Suprapubic skin (tissue), 4 donors: ENCODE data around the gene LINC00632. TPM values are rescaled to one million over a fixed set of nuclear protein-coding genes. Genes with fewer than 3 reads are reported as not detected.

ENCODE experiments used
- DNase-seq, 2 donors: peaks; one replicate each; pipeline ENCODE4 v3.0.0-alpha.2; 2019; ENCODE audit warnings: low spot score in 2 of 2
- H3K27ac ChIP-seq: fragments of 200-600 bp; sonication (generic); one replicate; pipeline ENCODE4 v1.5.1; 2019
- H3K27me3 ChIP-seq: fragments of 200-600 bp; sonication (generic); one replicate; pipeline ENCODE4 v1.5.1; 2019
- H3K36me3 ChIP-seq: fragments of 200-600 bp; sonication (generic); one replicate; pipeline ENCODE4 v1.5.1; 2019
- H3K4me1 ChIP-seq: fragments of 200-600 bp; sonication (generic); one replicate; pipeline ENCODE4 v1.5.1; 2019
- H3K4me3 ChIP-seq: fragments of 200-600 bp; sonication (generic); one replicate; pipeline ENCODE4 v1.5.1; 2019; ENCODE audit warnings: mild to moderate bottlenecking
- H3K9me3 ChIP-seq: fragments of 200-600 bp; sonication (generic); one replicate; pipeline ENCODE4 v1.5.1; 2019
- CTCF ChIP-seq, 2 donors: fragments of 200-600 bp in 1 of 2; fragments of 450-650 bp in 1 of 2; sonication (generic) in 1 of 2; IDR thresholded peaks; one replicate each; pipeline ENCODE4 v1.5.1; 2016 to 2019; ENCODE audit warnings: antibody characterized with exemption in 2 of 2, mild to moderate bottlenecking in 1 of 2, moderate library complexity in 1 of 2
- EP300 ChIP-seq: sonication (generic); formaldehyde crosslinking; IDR thresholded peaks from one replicate; pipeline ENCODE4 v1.6.1; 2017; ENCODE audit warnings: antibody characterized with exemption
- POLR2A ChIP-seq, 2 donors: fragments of 450-650 bp; IDR thresholded peaks; one replicate each; pipeline ENCODE4 v1.6.1; 2017; ENCODE audit warnings: antibody characterized with exemption in 2 of 2, mild to moderate bottlenecking in 2 of 2, moderate library complexity in 2 of 2
- POLR2AphosphoS5 ChIP-seq, 3 donors: sonication (generic); formaldehyde crosslinking; IDR thresholded peaks; one replicate each; pipeline ENCODE4 v1.6.1; 2017; ENCODE audit warnings: antibody characterized with exemption in 3 of 3
- WGBS: methylation state at CpG from one replicate; pipeline ENCODE4 v1.1.5; 2018; 5-methylcytosine and 5-hydroxymethylcytosine counted together
- total RNA-seq, 4 donors: library from RNA; depleted of rRNA; stranded (reverse); fragments of >200 nt; gene quantifications; one replicate each; pipeline ENCODE4 v1.1.0, GENCODE V29; 2016

The LINC00632 gene
- total RNA-seq, 4 donors from 2014 or later = 95.8 to 250 (median 154) TPM

DNA sequence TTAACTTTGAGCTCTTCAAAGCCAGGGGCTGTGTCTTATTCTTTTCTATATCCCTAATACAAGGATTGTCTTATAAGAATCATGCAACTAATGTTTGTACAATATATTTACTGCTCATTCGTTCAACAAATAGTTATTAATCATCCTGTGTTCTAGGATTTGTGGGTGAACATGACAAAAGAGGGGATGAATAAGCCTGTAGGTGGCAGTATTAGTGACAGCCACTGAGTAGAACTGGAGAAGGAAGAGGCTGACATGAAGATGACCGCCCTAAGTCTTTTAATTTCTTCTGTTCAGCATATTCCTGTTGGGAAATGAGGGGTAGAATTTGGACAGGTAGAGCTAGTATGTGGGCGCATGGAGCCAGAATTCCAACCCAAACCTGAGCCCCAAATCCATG is 11.9 kb upstream of the LINC00632 start:
- Histone ChIP-seq H3K4me1 (no peaks in the 10 kb centered on the region), H3K27ac (no peak overlapping the region), H3K36me3 (no peaks in the 10 kb centered on the region), H3K4me3 (no peak overlapping the region), H3K27me3 (no peaks in the 10 kb centered on the region), H3K9me3 (no peaks in the 10 kb centered on the region)
- WGBS = 67% methylated on average over 3 of the region's 3 CpGs
- TF ChIP-seq POLR2AphosphoS5 (IDR thresholded peaks at IDR 0.05) = no peak
- TF ChIP-seq CTCF (IDR thresholded peaks at IDR 0.05) = no peak
- TF ChIP-seq EP300 = no peak
- no peak for TF ChIP-seq POLR2A (IDR thresholded peaks at IDR 0.05)
- DNase-seq = no peak

- TF ChIP-seq EP300 (no peak), CTCF (IDR thresholded peaks at IDR 0.05) (peak; percentile 7 to 17)
- WGBS = 38% methylated on average over 9 of the region's 9 CpGs
- Histone ChIP-seq H3K27me3 (no peaks in the 10 kb centered on the region), H3K27ac (no peak overlapping the region), H3K36me3 (no peaks in the 10 kb centered on the region), H3K4me1 (no peaks in the 10 kb centered on the region), H3K4me3 (no peak overlapping the region), H3K9me3 (no peaks in the 10 kb centered on the region)
- DNase-seq = no peak
Observed at GRCh38 chrX:140701480-140701879, 8.1 kb upstream of the LINC00632 start.

DNA sequence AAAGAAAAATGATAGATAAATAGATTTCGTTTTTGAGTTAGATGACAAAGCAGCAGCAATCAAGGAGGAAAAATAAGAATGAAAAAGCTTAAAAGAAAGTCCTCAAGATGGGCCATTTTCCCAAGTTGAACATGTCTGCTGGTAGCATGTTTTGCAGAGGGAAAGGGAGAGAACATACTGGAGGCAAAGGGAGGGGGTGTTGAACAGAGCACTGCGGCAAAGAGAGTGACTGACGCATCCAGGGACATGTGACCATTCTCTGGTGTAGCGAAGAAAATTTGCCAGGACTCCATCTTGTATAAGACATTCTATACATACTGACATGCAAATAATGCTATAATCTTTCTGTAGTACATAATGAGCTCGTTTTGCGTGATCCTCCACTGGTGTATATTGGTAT is 1.2 kb downstream of the LINC00632 start:
- TF ChIP-seq POLR2A (IDR thresholded peaks at IDR 0.05) = no peak
- no peak for TF ChIP-seq EP300
- TF ChIP-seq POLR2AphosphoS5 (IDR thresholded peaks at IDR 0.05) = no peak
- no peak for TF ChIP-seq CTCF (IDR thresholded peaks at IDR 0.05)
- Histone ChIP-seq H3K9me3 (no peaks in the 10 kb centered on the region), H3K4me1 (no peaks in the 10 kb centered on the region), H3K36me3 (no peaks in the 10 kb centered on the region), H3K27ac (no peak overlapping the region), H3K4me3 (no peak overlapping the region), H3K27me3 (no peaks in the 10 kb centered on the region)
- 57% methylated on average over 6 of the region's 6 CpGs for WGBS
- DNase-seq = no peak

DNA sequence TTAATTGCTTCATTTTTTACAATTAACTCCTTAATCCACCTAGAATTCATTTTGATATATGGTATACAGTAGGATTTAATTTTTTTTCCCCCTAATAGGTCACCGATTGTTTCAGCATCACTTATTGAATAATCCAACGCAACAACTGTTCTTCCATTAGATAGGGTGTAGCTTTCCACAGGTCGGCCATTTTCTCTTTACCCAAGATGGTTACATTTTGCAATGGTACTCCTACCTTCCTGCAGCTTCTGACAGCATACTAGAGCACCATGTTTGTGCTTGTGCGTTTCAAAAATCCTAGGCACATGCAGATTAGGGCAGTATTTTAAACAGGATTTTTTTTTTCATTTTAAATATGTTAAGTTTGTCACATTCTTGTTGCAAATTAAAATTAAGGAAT is 2.3 kb downstream of the LINC00632 start:
- H3K9me3 ChIP-seq = no peaks in the 10 kb centered on the region
- H3K4me1 ChIP-seq = no peaks in the 10 kb centered on the region
- TF ChIP-seq POLR2AphosphoS5 (IDR thresholded peaks at IDR 0.05) = no peak
- TF ChIP-seq POLR2A (IDR thresholded peaks at IDR 0.05) = no peak
- TF ChIP-seq CTCF (IDR thresholded peaks at IDR 0.05) = no peak
- no peak for TF ChIP-seq EP300
- no peak overlapping the region for H3K4me3 ChIP-seq
- DNase-seq = no peak
- 83% methylated on average over 4 of the region's 4 CpGs for WGBS
- H3K27me3 ChIP-seq = no peaks in the 10 kb centered on the region
- H3K27ac ChIP-seq = no peak overlapping the region
- no peaks in the 10 kb centered on the region for H3K36me3 ChIP-seq

GRCh38 chrX:140712413-140713173 is 3.0 kb downstream of the LINC00632 start:
- H3K9me3 ChIP-seq = no peaks in the 10 kb centered on the region
- no peaks in the 10 kb centered on the region for H3K27me3 ChIP-seq
- peak; percentile 69 to 76 for DNase-seq
- no peaks in the 10 kb centered on the region for H3K36me3 ChIP-seq
- 15% methylated on average over 16 of the region's 16 CpGs for WGBS
- H3K27ac ChIP-seq = no peak overlapping the region
- no peak for TF ChIP-seq EP300
- no peak for TF ChIP-seq POLR2A (IDR thresholded peaks at IDR 0.05)
- no peak for TF ChIP-seq CTCF (IDR thresholded peaks at IDR 0.05)
- TF ChIP-seq POLR2AphosphoS5 (IDR thresholded peaks at IDR 0.05) = no peak
- H3K4me1 ChIP-seq = no peaks in the 10 kb centered on the region
- peak overlapping the region; percentile 34 for H3K4me3 ChIP-seq
